ENCODE measurements around the gene SREBF2. TPM values are rescaled to one million over a fixed set of nuclear protein-coding genes. Genes with fewer than 3 reads are reported as not detected.

The SREBF2 gene
- total RNA-seq, 1 experiment from 2014 or later: 40.0 TPM

GRCh38 chr22:41915035-41915785 lies 82.3 kb downstream of the SREBF2 start, which contains the start of gene SHISA8:
TSS of gene SHISA8 (minus strand) at chr22:41915074. CDS start at chr22:41914667, 407 bp downstream.
- H3K9me3 ChIP-seq (ENCODE audit: low read length): no peaks in the 10 kb centered on the region

GRCh38 chr22:41915786-41916493 lies 83.0 kb downstream of the SREBF2 start:
- peaks cover 6% of the 10 kb centered on the region for H3K4me1 ChIP-seq (ENCODE audit: insufficient read depth, low read length)
- H3K9me3 ChIP-seq (ENCODE audit: low read length): no peaks in the 10 kb centered on the region
- no peak overlapping the region for H3K4me3 ChIP-seq (ENCODE audit: low read length)
- 0 out of 2 replicates have a peak, but pooled peaks cover 4% of the 10 kb centered on the region for H3K27me3 ChIP-seq (ENCODE audit: low read length)
- no peaks in the 10 kb centered on the region for H4K20me1 ChIP-seq (ENCODE audit: low read length)
- no peaks in the 10 kb centered on the region for H3K36me3 ChIP-seq (ENCODE audit: low read depth, low read length)
- ATAC-seq: no peak
- no peak overlapping the region for H3K9ac ChIP-seq (ENCODE audit: low read length)
- TF ChIP-seq CTCF (conservative IDR thresholded peaks at IDR 0.05; ENCODE audit: low read depth, low read length) (no peak), EZH2 (IDR thresholded peaks at IDR 0.05; ENCODE audit: low read length, unreplicated experiment) (no peak), EZH2phosphoT487 (IDR thresholded peaks at IDR 0.05; ENCODE audit: borderline replicate concordance, low read length) (no peak)
- intact Hi-C loops (cut with micrococcal nuclease): no loop called here
- no peaks in the 10 kb centered on the region for H3K79me2 ChIP-seq (ENCODE audit: low read length)
- no peaks in the 10 kb centered on the region for H3F3A ChIP-seq (ENCODE audit: low read length, unreplicated experiment)
- no peak overlapping the region for H2AFZ ChIP-seq (ENCODE audit: low read length)
- no peaks in the 10 kb centered on the region for H3K9me2 ChIP-seq (replicated peaks; ENCODE audit: low read length)
- BruUV-seq (replicated peaks): no TSS peak
- H3K27ac ChIP-seq (ENCODE audit: low read length): no peak overlapping the region
- H3K4me2 ChIP-seq (ENCODE audit: low read length): no peak overlapping the region
- ChIA-PET POLR2A (ENCODE audit: unreplicated experiment) (no interaction called here), CTCF (no interaction called here)
- no peak for DNase-seq

More at GRCh38 chr22:41915035-41915785, 82.3 kb downstream of the SREBF2 start, which contains the start of gene SHISA8:
- DNase-seq (peak; percentile 43), ATAC-seq (peak; percentile 54)
- Histone ChIP-seq H3K4me2 (ENCODE audit: low read length) (peak within 1 kb of the TSS; percentile 71), H3K27ac (ENCODE audit: low read length) (no peak within 1 kb of the TSS), H4K20me1 (ENCODE audit: low read length) (no peaks in the 10 kb centered on the region), H3K36me3 (ENCODE audit: low read depth, low read length) (no peaks in the 10 kb centered on the region), H3K4me3 (ENCODE audit: low read length) (peak within 1 kb of the TSS; percentile 60), H3F3A (ENCODE audit: low read length, unreplicated experiment) (no peaks in the 10 kb centered on the region), H2AFZ (ENCODE audit: low read length) (no peak within 1 kb of the TSS), H3K79me2 (ENCODE audit: low read length) (no peaks in the 10 kb centered on the region), H3K9ac (ENCODE audit: low read length) (no peak within 1 kb of the TSS), H3K9me2 (replicated peaks; ENCODE audit: low read length) (no peaks in the 10 kb centered on the region), H3K4me1 (ENCODE audit: insufficient read depth, low read length) (peaks cover 6% of the 10 kb centered on the region), H3K27me3 (ENCODE audit: low read length) (0 out of 2 replicates have a peak, but pooled peaks cover 6% of the 10 kb centered on the region)
- TF ChIP-seq EZH2phosphoT487 (IDR thresholded peaks at IDR 0.05; ENCODE audit: borderline replicate concordance, low read length) (no peak), CTCF (conservative IDR thresholded peaks at IDR 0.05; ENCODE audit: low read depth, low read length) (no peak)
- POLR2A ChIA-PET (ENCODE audit: unreplicated experiment): no interaction called here
- CTCF ChIA-PET: no interaction called here
- no TSS peak for BruUV-seq (replicated peaks)
- intact Hi-C loops (cut with micrococcal nuclease): no loop called here

Data from PC-3 (cell line).